Endothelial cell (in vitro differentiated cells): ENCODE measurements around the gene MRPL9. TPM values are rescaled to one million over a fixed set of nuclear protein-coding genes. Genes with fewer than 3 reads are reported as not detected.

ENCODE experiments used
- DNase-seq: peaks from one replicate; pipeline ENCODE4 v3.0.0; 2021; ENCODE audit warnings: low spot score
- H3K27ac Mint-ChIP-seq: one replicate; pipeline ENCODE4 v1.8.0; 2021; ENCODE audit warnings: mixed read lengths, inconsistent platforms; ENCODE audit not compliant: unreplicated experiment
- H3K27me3 Mint-ChIP-seq: one replicate; pipeline ENCODE4 v1.8.0; 2021; ENCODE audit warnings: mild to moderate bottlenecking, moderate library complexity, mixed read lengths, inconsistent platforms; ENCODE audit not compliant: unreplicated experiment
- H3K36me3 Mint-ChIP-seq: one replicate; pipeline ENCODE4 v1.8.0; 2021; ENCODE audit warnings: mild to moderate bottlenecking, low read depth, mixed read lengths, inconsistent platforms; ENCODE audit not compliant: unreplicated experiment
- H3K4me1 Mint-ChIP-seq: one replicate; pipeline ENCODE4 v1.8.0; 2021; ENCODE audit warnings: mild to moderate bottlenecking, mixed read lengths, inconsistent platforms; ENCODE audit not compliant: unreplicated experiment
- H3K4me3 Mint-ChIP-seq: one replicate; pipeline ENCODE4 v1.8.0; 2021; ENCODE audit warnings: mild to moderate bottlenecking, mixed read lengths, inconsistent platforms; ENCODE audit not compliant: unreplicated experiment
- H3K9me3 Mint-ChIP-seq: one replicate; pipeline ENCODE4 v1.8.0; 2021; ENCODE audit warnings: mixed read lengths, inconsistent platforms; ENCODE audit not compliant: unreplicated experiment
- CTCF ChIP-seq: fragments of 200-600 bp; sonication (generic); IDR thresholded peaks from one replicate; pipeline ENCODE4 v1.5.0; 2021; ENCODE audit warnings: antibody characterized with exemption; ENCODE audit not compliant: unreplicated experiment
- total RNA-seq: library from RNA; stranded (reverse); fragmentation: NEBNext Ultra II Directional; extraction: Animal tissue kit (Norgen Biotek cat#: 25700); gene quantifications from one replicate; pipeline ENCODE4 v1.2.1, GENCODE V29; 2021; ENCODE audit not compliant: unreplicated experiment

The MRPL9 gene
- total RNA-seq, 1 donor from 2014 or later: 99.5 TPM

DNA sequence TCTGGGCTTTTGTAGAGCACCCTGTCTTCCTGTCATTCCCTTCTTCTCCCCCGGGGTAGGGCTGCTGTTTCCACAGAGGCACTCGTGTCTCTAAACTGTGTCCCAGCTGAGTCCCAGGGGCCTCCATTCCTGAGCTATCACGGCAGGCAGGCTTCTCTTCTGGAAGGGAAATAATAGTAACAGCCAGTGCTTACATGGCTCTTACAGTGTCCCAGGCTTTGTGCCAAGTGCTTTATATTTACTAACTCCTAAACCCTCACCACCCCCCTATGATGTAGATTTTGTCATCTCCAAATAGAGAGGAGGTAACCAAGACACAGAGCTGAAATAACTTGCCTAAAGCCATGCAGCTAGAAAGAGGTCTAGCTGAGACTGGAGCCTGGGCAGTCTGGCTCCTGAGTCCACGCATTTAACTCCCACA is 45.3 kb downstream of the MRPL9 start:
- no peak for TF ChIP-seq CTCF
- H3K27ac Mint-ChIP-seq: no peak overlapping the region
- H3K9me3 Mint-ChIP-seq: no peaks in the 10 kb centered on the region
- H3K4me3 Mint-ChIP-seq: no peak overlapping the region
- no peak for DNase-seq
- H3K27me3 Mint-ChIP-seq: peaks cover 22% of the 10 kb centered on the region
- H3K4me1 Mint-ChIP-seq: peaks cover 13% of the 10 kb centered on the region
- H3K36me3 Mint-ChIP-seq: no peaks in the 10 kb centered on the region

- H3K27me3 Mint-ChIP-seq: peaks cover 19% of the 10 kb centered on the region
- no peaks in the 10 kb centered on the region for H3K36me3 Mint-ChIP-seq
- no peak for TF ChIP-seq CTCF
- no peaks in the 10 kb centered on the region for H3K9me3 Mint-ChIP-seq
- peak within 1 kb of the TSS; percentile 68 for H3K4me3 Mint-ChIP-seq
- peak; percentile 32 for DNase-seq
- peak within 1 kb of the TSS; percentile 27 for H3K27ac Mint-ChIP-seq
- H3K4me1 Mint-ChIP-seq: peaks cover 13% of the 10 kb centered on the region
These were observed 46.3 kb downstream of the MRPL9 start, which contains the start of gene CELF3 for GRCh38 chr1:151716771-151717631. CELF3 (minus strand) TSS chr1:151716803; CDS start chr1:151716020, 783 bp downstream.

- H3K27me3 Mint-ChIP-seq: peaks cover 19% of the 10 kb centered on the region
- H3K27ac Mint-ChIP-seq: no peak overlapping the region
- no peak for TF ChIP-seq CTCF
- H3K36me3 Mint-ChIP-seq: no peaks in the 10 kb centered on the region
- H3K9me3 Mint-ChIP-seq: no peaks in the 10 kb centered on the region
- H3K4me3 Mint-ChIP-seq: no peak overlapping the region
- DNase-seq: no peak
- H3K4me1 Mint-ChIP-seq: peaks cover 10% of the 10 kb centered on the region
These were observed 46.9 kb downstream of the MRPL9 start for GRCh38 chr1:151716405-151716762.

GRCh38 chr1:151715726-151716404 is 47.4 kb downstream of the MRPL9 start:
- Mint-ChIP-seq H3K27ac (peak overlapping the region; percentile 27), H3K27me3 (peaks cover 19% of the 10 kb centered on the region), H3K4me1 (peaks cover 10% of the 10 kb centered on the region), H3K9me3 (no peaks in the 10 kb centered on the region), H3K4me3 (no peak overlapping the region), H3K36me3 (no peaks in the 10 kb centered on the region)
- peak; percentile 35 for TF ChIP-seq CTCF
- DNase-seq: peak; percentile 32
